ENCODE data around the gene DGKD.

GRCh38 chr2:233389601-233390125 is 35.4 kb downstream of the DGKD start:
- TF ChIP-seq POLR2A (IDR thresholded peaks at IDR 0.05; ENCODE audit: low read depth, low read length) (no peak), POLR2AphosphoS5 (IDR thresholded peaks at IDR 0.05; ENCODE audit: low read depth, low read length) (no peak)

Data from GM12891 (cell line).